NCI-H2196 treated with DMSO at 0.1 percent for 48 hours (cell line): ENCODE data around the gene CACNA2D1.

Experiments used
- DNase-seq: peaks from one replicate; lab custom pipeline; 2025; ENCODE audit not compliant: unreplicated experiment; lab: John Stamatoyannopoulos, UW

Gene CACNA2D1

GRCh38 chr7:81902536-81902935, 541.0 kb downstream of the CACNA2D1 start:
- no peak for DNase-seq
